ENCODE data around the gene SCNN1G. TPM values are rescaled to one million over a fixed set of nuclear protein-coding genes. Genes with fewer than 3 reads are reported as not detected.

SCNN1G gene
- total and polyA plus RNA-seq, 2 of the 13 experiments (the other 11 are each of a cell fraction or from before 2014, with no cell fraction given): not detected

DNA sequence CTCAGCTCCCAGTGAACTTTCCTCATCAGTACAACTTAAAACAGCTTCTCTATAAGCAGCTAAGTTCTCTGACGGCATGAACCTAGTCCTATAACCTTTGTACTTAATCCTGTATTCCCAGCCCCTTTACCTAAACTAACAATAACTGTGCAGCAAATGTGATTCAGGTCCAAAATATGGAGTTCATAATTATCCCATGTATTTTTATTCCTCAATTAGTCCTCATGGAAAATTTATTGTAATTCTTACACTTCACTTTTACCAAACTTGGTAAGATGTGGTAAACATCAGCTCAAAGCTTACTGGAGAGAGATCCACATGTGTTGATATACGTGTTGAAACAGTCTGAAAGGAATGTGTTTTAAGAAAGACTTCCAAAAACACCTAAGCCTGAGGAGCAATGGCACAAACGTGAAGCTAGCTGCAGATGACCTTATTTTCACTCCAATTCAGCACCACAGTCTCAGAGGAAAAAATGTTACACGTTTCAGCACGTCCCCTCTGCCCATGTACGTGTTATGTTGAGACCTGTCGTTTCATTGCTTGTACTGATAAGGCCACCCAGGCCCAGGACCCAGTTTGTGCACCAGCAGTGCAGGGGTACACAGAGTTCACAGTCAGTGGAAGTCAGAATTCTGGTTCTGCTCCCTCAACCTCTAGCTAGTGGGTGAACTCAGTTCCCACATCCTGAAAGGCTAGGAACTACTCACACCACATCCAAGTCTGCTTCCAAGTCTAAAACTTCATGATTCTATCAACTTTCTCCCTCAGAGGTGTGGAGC lies 40.4 kb upstream of the SCNN1G start (continued):
- TF ChIP-seq SRSF4 (IDR thresholded peaks at IDR 0.05; ENCODE audit: low read depth, low read length, poor library complexity, severe bottlenecking): no peak
- TF ChIP-seq, protein P1, sequence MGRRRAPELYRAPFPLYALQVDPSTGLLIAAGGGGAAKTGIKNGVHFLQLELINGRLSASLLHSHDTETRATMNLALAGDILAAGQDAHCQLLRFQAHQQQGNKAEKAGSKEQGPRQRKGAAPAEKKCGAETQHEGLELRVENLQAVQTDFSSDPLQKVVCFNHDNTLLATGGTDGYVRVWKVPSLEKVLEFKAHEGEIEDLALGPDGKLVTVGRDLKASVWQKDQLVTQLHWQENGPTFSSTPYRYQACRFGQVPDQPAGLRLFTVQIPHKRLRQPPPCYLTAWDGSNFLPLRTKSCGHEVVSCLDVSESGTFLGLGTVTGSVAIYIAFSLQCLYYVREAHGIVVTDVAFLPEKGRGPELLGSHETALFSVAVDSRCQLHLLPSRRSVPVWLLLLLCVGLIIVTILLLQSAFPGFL (CRISPR knock-in tag; IDR thresholded peaks at IDR 0.05): no peak
- no peak for TF ChIP-seq KDM1A (CRISPR knock-in tag; IDR thresholded peaks at IDR 0.05)
- TF ChIP-seq, protein P2, sequence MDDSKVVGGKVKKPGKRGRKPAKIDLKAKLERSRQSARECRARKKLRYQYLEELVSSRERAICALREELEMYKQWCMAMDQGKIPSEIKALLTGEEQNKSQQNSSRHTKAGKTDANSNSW (CRISPR knock-in tag; IDR thresholded peaks at IDR 0.05; ENCODE audit: borderline replicate concordance): no peak
- peak in 1 of 2 experiments; percentile 19; a peak in 1 of 4 replicates for TF ChIP-seq EP300 (IDR thresholded peaks at IDR 0.05; ENCODE audit: low read depth in 2 of 2, low read length in 2 of 2)
- TF ChIP-seq EP300 (CRISPR knock-in tag; IDR thresholded peaks at IDR 0.05; ENCODE audit: borderline replicate concordance): no peak
- TF ChIP-seq ONECUT2 (CRISPR knock-in tag; IDR thresholded peaks at IDR 0.05): no peak
- no peak for TF ChIP-seq ZNF746 (CRISPR knock-in tag; IDR thresholded peaks at IDR 0.05)
- TF ChIP-seq GZF1 (CRISPR knock-in tag; IDR thresholded peaks at IDR 0.05): no peak
- TF ChIP-seq PITX1 (CRISPR knock-in tag; IDR thresholded peaks at IDR 0.05): 0 out of 2 replicates have a peak, but pooled peaks have one; percentile 10
- no peak for TF ChIP-seq ZNF709 (CRISPR knock-in tag; IDR thresholded peaks at IDR 0.05)
- TF ChIP-seq SIN3A (IDR thresholded peaks at IDR 0.05; ENCODE audit: borderline replicate concordance, low read depth, low read length): no peak
- TF ChIP-seq, protein P3, sequence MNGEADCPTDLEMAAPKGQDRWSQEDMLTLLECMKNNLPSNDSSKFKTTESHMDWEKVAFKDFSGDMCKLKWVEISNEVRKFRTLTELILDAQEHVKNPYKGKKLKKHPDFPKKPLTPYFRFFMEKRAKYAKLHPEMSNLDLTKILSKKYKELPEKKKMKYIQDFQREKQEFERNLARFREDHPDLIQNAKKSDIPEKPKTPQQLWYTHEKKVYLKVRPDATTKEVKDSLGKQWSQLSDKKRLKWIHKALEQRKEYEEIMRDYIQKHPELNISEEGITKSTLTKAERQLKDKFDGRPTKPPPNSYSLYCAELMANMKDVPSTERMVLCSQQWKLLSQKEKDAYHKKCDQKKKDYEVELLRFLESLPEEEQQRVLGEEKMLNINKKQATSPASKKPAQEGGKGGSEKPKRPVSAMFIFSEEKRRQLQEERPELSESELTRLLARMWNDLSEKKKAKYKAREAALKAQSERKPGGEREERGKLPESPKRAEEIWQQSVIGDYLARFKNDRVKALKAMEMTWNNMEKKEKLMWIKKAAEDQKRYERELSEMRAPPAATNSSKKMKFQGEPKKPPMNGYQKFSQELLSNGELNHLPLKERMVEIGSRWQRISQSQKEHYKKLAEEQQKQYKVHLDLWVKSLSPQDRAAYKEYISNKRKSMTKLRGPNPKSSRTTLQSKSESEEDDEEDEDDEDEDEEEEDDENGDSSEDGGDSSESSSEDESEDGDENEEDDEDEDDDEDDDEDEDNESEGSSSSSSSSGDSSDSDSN (CRISPR knock-in tag; IDR thresholded peaks at IDR 0.05): peak; percentile 63
- TF ChIP-seq ZNF83 (CRISPR knock-in tag; IDR thresholded peaks at IDR 0.05; ENCODE audit: borderline replicate concordance): 0 out of 2 replicates have a peak, but pooled peaks have one; percentile 50
- TF ChIP-seq, protein P4, sequence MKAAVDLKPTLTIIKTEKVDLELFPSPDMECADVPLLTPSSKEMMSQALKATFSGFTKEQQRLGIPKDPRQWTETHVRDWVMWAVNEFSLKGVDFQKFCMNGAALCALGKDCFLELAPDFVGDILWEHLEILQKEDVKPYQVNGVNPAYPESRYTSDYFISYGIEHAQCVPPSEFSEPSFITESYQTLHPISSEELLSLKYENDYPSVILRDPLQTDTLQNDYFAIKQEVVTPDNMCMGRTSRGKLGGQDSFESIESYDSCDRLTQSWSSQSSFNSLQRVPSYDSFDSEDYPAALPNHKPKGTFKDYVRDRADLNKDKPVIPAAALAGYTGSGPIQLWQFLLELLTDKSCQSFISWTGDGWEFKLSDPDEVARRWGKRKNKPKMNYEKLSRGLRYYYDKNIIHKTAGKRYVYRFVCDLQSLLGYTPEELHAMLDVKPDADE (CRISPR knock-in tag; IDR thresholded peaks at IDR 0.05): no peak
- no peak for TF ChIP-seq STAT5B (CRISPR knock-in tag; IDR thresholded peaks at IDR 0.05)
- TF ChIP-seq, protein P5, sequence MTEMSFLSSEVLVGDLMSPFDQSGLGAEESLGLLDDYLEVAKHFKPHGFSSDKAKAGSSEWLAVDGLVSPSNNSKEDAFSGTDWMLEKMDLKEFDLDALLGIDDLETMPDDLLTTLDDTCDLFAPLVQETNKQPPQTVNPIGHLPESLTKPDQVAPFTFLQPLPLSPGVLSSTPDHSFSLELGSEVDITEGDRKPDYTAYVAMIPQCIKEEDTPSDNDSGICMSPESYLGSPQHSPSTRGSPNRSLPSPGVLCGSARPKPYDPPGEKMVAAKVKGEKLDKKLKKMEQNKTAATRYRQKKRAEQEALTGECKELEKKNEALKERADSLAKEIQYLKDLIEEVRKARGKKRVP (CRISPR knock-in tag; IDR thresholded peaks at IDR 0.05): 0 out of 4 replicates have a peak, but pooled peaks of 1 of the 2 experiments have one; percentile 29
- TF ChIP-seq ZNF225 (CRISPR knock-in tag; IDR thresholded peaks at IDR 0.05): no peak
- TF ChIP-seq, protein P6, sequence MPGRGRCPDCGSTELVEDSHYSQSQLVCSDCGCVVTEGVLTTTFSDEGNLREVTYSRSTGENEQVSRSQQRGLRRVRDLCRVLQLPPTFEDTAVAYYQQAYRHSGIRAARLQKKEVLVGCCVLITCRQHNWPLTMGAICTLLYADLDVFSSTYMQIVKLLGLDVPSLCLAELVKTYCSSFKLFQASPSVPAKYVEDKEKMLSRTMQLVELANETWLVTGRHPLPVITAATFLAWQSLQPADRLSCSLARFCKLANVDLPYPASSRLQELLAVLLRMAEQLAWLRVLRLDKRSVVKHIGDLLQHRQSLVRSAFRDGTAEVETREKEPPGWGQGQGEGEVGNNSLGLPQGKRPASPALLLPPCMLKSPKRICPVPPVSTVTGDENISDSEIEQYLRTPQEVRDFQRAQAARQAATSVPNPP (CRISPR knock-in tag; IDR thresholded peaks at IDR 0.05): no peak
- TF ChIP-seq NCOA5 (CRISPR knock-in tag; IDR thresholded peaks at IDR 0.05): no peak
- no peak; the same call in 1 of the 2 replicates for TF ChIP-seq ZNF136 (CRISPR knock-in tag; IDR thresholded peaks at IDR 0.05; ENCODE audit: low read depth)
- TF ChIP-seq MAFK (conservative IDR thresholded peaks at IDR 0.05 in 1 of 2, IDR thresholded peaks at IDR 0.05 in 1 of 2; ENCODE audit: low read length in 2 of 2): no peak
- 0 out of 2 replicates have a peak, but pooled peaks have one; percentile 43 for TF ChIP-seq ZNF256 (CRISPR knock-in tag; conservative IDR thresholded peaks at IDR 0.05)

Measured in HepG2 (cell line).